Panc1 (cell line): ENCODE measurements around the gene IGFBP6. TPM values are rescaled to one million over a fixed set of nuclear protein-coding genes. Genes with fewer than 3 reads are reported as not detected.

Experiments used
- ATAC-seq: fragments of 200-7000 bp; cut with Tn5 transposase; 2 replicates; pipeline ENCODE4 v1.9.1; 2020; ENCODE audit warnings: mild to moderate bottlenecking, moderate library complexity
- BruUV-seq: library from RNA; stranded (reverse); fragments of 400-500 nt; replicated peaks from 2 replicates; lab custom pipeline; 2021; lab: Mats Ljungman, UMichigan
- CTCF ChIA-PET: fragments of 300-600 bp; sonication (Branson Sonifier 250); formaldehyde crosslinking; loops from one replicate; lab custom pipeline; 2022; ENCODE audit warnings: antibody characterized with exemption; lab: Charles Lee
- POLR2A ChIA-PET: fragments of 300-600 bp; sonication (Branson Sonifier 250); formaldehyde crosslinking; loops from one replicate; lab custom pipeline; 2022; ENCODE audit warnings: antibody characterized with exemption; lab: Charles Lee
- DNase-seq: peaks from one replicate; pipeline ENCODE4 v3.0.0-alpha.2; 2010; ENCODE audit warnings: low read depth, low spot score
- H3K27ac ChIP-seq: 2 replicates; pipeline ENCODE4 v1.5.1; 2011; ENCODE audit warnings: mild to moderate bottlenecking, low read length, inconsistent platforms
- H3K27me3 ChIP-seq: fragments of 200-500 bp; sonication (Bioruptor generic); 2 replicates; pipeline ENCODE4 v1.6.0; 2014; ENCODE audit warnings: low read length, inconsistent platforms; ENCODE audit not compliant: control insufficient read depth, insufficient read depth
- H3K36me3 ChIP-seq: fragments of 200-500 bp; sonication (Bioruptor generic); 2 replicates; pipeline ENCODE4 v1.5.1; 2014; ENCODE audit warnings: inconsistent platforms, mild to moderate bottlenecking, low read length, moderate library complexity; ENCODE audit not compliant: control insufficient read depth, insufficient read depth
- H3K4me1 ChIP-seq: 2 replicates; pipeline ENCODE4 v1.5.1; 2011; ENCODE audit warnings: inconsistent platforms, mild to moderate bottlenecking, low read length, moderate library complexity; ENCODE audit not compliant: control insufficient read depth, insufficient read depth
- H3K4me3 ChIP-seq, 2 experiments: 2 replicates each; pipeline ENCODE4 v1.5.1; 2011 to 2012; ENCODE audit warnings: low read depth in 2 of 2, low read length in 2 of 2, mild to moderate bottlenecking in 2 of 2, inconsistent platforms in 1 of 2, moderate library complexity in 1 of 2
- H3K9me3 ChIP-seq: fragments of 200-500 bp; sonication (Bioruptor generic); 2 replicates; pipeline ENCODE4 v1.5.1; 2014; ENCODE audit warnings: low read depth, mild to moderate bottlenecking, inconsistent platforms, low read length, moderate library complexity; ENCODE audit not compliant: control insufficient read depth, insufficient read depth
- CTCF ChIP-seq: fragments of 450-650 bp; IDR thresholded peaks from 2 replicates; pipeline ENCODE4 v1.5.1; 2017; ENCODE audit warnings: mild to moderate bottlenecking
- POLR2AphosphoS5 ChIP-seq: IDR thresholded peaks from 2 replicates; pipeline ENCODE4 v1.6.1; 2012; ENCODE audit warnings: mild to moderate bottlenecking, low read depth, low read length, moderate library complexity
- REST ChIP-seq, 2 experiments: IDR thresholded peaks; 2 replicates each; pipeline ENCODE4 v1.6.1; 2011 to 2012; ENCODE audit warnings: low read depth in 2 of 2, control low read depth in 1 of 2, low read length in 1 of 2, mild to moderate bottlenecking in 1 of 2, moderate library complexity in 1 of 2; ENCODE audit not compliant: insufficient read depth in 1 of 2
- SIN3A ChIP-seq: IDR thresholded peaks from 2 replicates; pipeline ENCODE4 v1.6.1; 2012; ENCODE audit warnings: low read depth, mild to moderate bottlenecking, low read length, moderate library complexity, borderline replicate concordance; ENCODE audit not compliant: insufficient read depth
- TCF7L2 ChIP-seq: IDR thresholded peaks from 2 replicates; pipeline ENCODE4 v1.6.1; 2011; ENCODE audit warnings: mild to moderate bottlenecking, low read depth, low read length, inconsistent platforms
- in situ Hi-C: cut with HindIII; loops from 2 replicates; pipeline ENCODE4 v1.10.0; 2016; ENCODE audit warnings: low sequenced_read_pairs, low pct_unique_long_range_greater_than_20kb
- intact Hi-C: fragments of 100-400 bp; cut with micrococcal nuclease; formaldehyde crosslinking; loops from one replicate; pipeline ENCODE4 v1.10.0; 2022; ENCODE audit not compliant: unreplicated experiment
- total RNA-seq: library from RNA; stranded (reverse); gene quantifications from one replicate; pipeline ENCODE4 v1.2.1, GENCODE V29; 2021; ENCODE audit not compliant: unreplicated experiment

The IGFBP6 gene
- total RNA-seq, 1 experiment from 2014 or later = 4.7 TPM

GRCh38 chr12:53058674-53059433 lies 38.6 kb upstream of the IGFBP6 start:
- no TSS peak for BruUV-seq
- intact Hi-C loops = no loop called here
- Histone ChIP-seq H3K27me3 (no peaks in the 10 kb centered on the region), H3K36me3 (no peaks in the 10 kb centered on the region; the same call in 1 of the 2 replicates), H3K9me3 (no peaks in the 10 kb centered on the region), H3K4me1 (peaks cover 13% of the 10 kb centered on the region), H3K4me3 (no peak overlapping the region), H3K27ac (no peak overlapping the region)
- CTCF ChIA-PET = no interaction called here
- in situ Hi-C loops = no loop called here
- DNase-seq (no peak), ATAC-seq (no peak)
- POLR2A ChIA-PET = no interaction called here
- TF ChIP-seq CTCF (no peak), REST (IDR thresholded peaks at IDR 0.05; ENCODE audit: insufficient read depth in 1 of 2, low read depth in 2 of 2, low read length in 1 of 2) (no peak), TCF7L2 (no peak), SIN3A (no peak), POLR2AphosphoS5 (no peak)

GRCh38 chr12:53059434-53060063 lies 37.9 kb upstream of the IGFBP6 start:
- in situ Hi-C loops = no loop called here
- Histone ChIP-seq H3K4me1 (peaks cover 13% of the 10 kb centered on the region), H3K4me3 (no peak overlapping the region), H3K27me3 (no peaks in the 10 kb centered on the region), H3K36me3 (no peaks in the 10 kb centered on the region; the same call in 1 of the 2 replicates), H3K9me3 (no peaks in the 10 kb centered on the region), H3K27ac (no peak overlapping the region)
- CTCF ChIA-PET = interaction anchor here (0.8 kb wide), 1 partner anchor 11 kb away, joined by 3 read pairs; no protein-coding TSS in a partner anchor
- no peak for ATAC-seq
- POLR2A ChIA-PET = no interaction called here
- no peak for DNase-seq
- BruUV-seq = no TSS peak
- no peak for TF ChIP-seq CTCF
- TF ChIP-seq TCF7L2 = no peak
- TF ChIP-seq REST (IDR thresholded peaks at IDR 0.05; ENCODE audit: insufficient read depth in 1 of 2, low read depth in 2 of 2, low read length in 1 of 2) = no peak
- no peak for TF ChIP-seq SIN3A
- no peak for TF ChIP-seq POLR2AphosphoS5
- intact Hi-C loops = loop anchor here (10.0 kb wide), 1 partner anchor 95 kb away; no protein-coding TSS in a partner anchor
